HCT116 (cell line): ENCODE measurements around the gene FAM114A1. TPM values are rescaled to one million over a fixed set of nuclear protein-coding genes. Genes with fewer than 3 reads are reported as not detected.

Source experiments
- ATAC-seq: fragments of 200-7000 bp; cut with Tn5 transposase; 2 replicates; pipeline ENCODE4 v1.9.1; 2020; ENCODE audit warnings: mild to moderate bottlenecking, moderate library complexity
- BruUV-seq: library from RNA; stranded (reverse); fragments of 400-500 nt; replicated peaks from 2 replicates; lab custom pipeline; 2021; lab: Mats Ljungman, UMichigan
- CTCF ChIA-PET: fragments of 300-600 bp; sonication (Branson Sonifier 250); formaldehyde crosslinking; loops from one replicate; lab custom pipeline; 2021; ENCODE audit warnings: antibody characterized with exemption; lab: Charles Lee
- POLR2A ChIA-PET: fragments of 300-600, 350-600 bp; sonication (Branson Sonifier 250); formaldehyde crosslinking; loops from one replicate; lab custom pipeline; 2021; ENCODE audit warnings: antibody characterized with exemption; lab: Charles Lee
- RAD21 ChIA-PET, 2 experiments: fragments of 300-600 bp; sonication (Branson Sonifier 250); formaldehyde crosslinking; loops; one replicate each; lab custom pipeline; 2023; ENCODE audit warnings: low total read pairs in 2 of 2; ENCODE audit not compliant: uncharacterized antibody in 2 of 2, unreplicated experiment in 2 of 2, low non-redundant PET in 1 of 2; lab: Charles Lee
- DNase-seq: peaks from one replicate; pipeline ENCODE4 v3.0.0-alpha.2; 2010; ENCODE audit warnings: low read depth, low spot score
- H2AFZ ChIP-seq: fragments of 200-600 bp; shearing (Covaris generic), sonication (generic); 2 replicates; pipeline ENCODE4 v1.6.1; 2017; ENCODE audit warnings: low read depth, mixed run types, mixed read lengths, antibody characterized with exemption, low read length; ENCODE audit not compliant: poor library complexity, severe bottlenecking
- H3K27ac ChIP-seq: 2 replicates; pipeline ENCODE4 v1.5.1; 2012; ENCODE audit warnings: low read depth, low read length
- H3K27me3 ChIP-seq: fragments of 200-600 bp; sonication (generic); 2 replicates; pipeline ENCODE4 v1.6.1; 2016; ENCODE audit warnings: mixed run types, low read length, mixed read lengths; ENCODE audit not compliant: insufficient read depth
- H3K36me3 ChIP-seq, 2 experiments: fragments of 200-500 bp in 1 of 2; fragments of 200-600 bp in 1 of 2; sonication (Bioruptor generic) in 1 of 2; sonication (generic) in 1 of 2; 2 replicates each; pipeline versions ENCODE4 v1.5.1 to v1.6.1; 2014 to 2016; ENCODE audit warnings: low read length in 2 of 2, inconsistent platforms in 1 of 2, mixed read lengths in 1 of 2, mixed run types in 1 of 2; ENCODE audit not compliant: insufficient read depth in 2 of 2, control insufficient read depth in 1 of 2
- H3K4me1 ChIP-seq, 2 experiments: fragments of 200-600 bp in 1 of 2; sonication (generic) in 1 of 2; 2 replicates each; pipeline versions ENCODE4 v1.5.1 to v1.6.1; 2012 to 2017; ENCODE audit warnings: low read length in 2 of 2, inconsistent platforms in 1 of 2, mild to moderate bottlenecking in 1 of 2, mixed read lengths in 1 of 2, mixed run types in 1 of 2, moderate library complexity in 1 of 2; ENCODE audit not compliant: insufficient read depth in 2 of 2, control insufficient read depth in 1 of 2
- H3K4me2 ChIP-seq: fragments of 200-600 bp; sonication (generic); 2 replicates; pipeline ENCODE4 v1.6.1; 2017; ENCODE audit warnings: mixed run types, low read length, mixed read lengths
- H3K4me3 ChIP-seq, 2 experiments: fragments of 200-600 bp in 1 of 2; sonication (generic) in 1 of 2; replicated peaks in 1 of 2; 2 replicates each; pipeline ENCODE4 v1.5.1; 2011 to 2016; ENCODE audit warnings: low read length in 2 of 2, control low read depth in 1 of 2, low read depth in 1 of 2, mild to moderate bottlenecking in 1 of 2, mixed read lengths in 1 of 2, mixed run types in 1 of 2
- H3K79me2 ChIP-seq: fragments of 200-600 bp; sonication (generic); 2 replicates; pipeline ENCODE4 v1.6.1; 2017; ENCODE audit warnings: mild to moderate bottlenecking, mixed run types, low read length, moderate library complexity, mixed read lengths; ENCODE audit not compliant: insufficient read depth
- H3K9ac ChIP-seq: fragments of 200-600 bp; sonication (generic); 2 replicates; pipeline ENCODE4 v1.6.1; 2016; ENCODE audit warnings: low read length, mixed read lengths
- H3K9me2 ChIP-seq: fragments of 200-600 bp; sonication (generic), shearing (Covaris generic); 2 replicates; pipeline ENCODE4 v1.6.1; 2017; ENCODE audit warnings: mixed run types, mild to moderate bottlenecking, moderate library complexity; ENCODE audit not compliant: insufficient read depth
- H3K9me3 ChIP-seq, 2 experiments: fragments of 200-500 bp in 1 of 2; fragments of 200-600 bp in 1 of 2; sonication (Bioruptor generic) in 1 of 2; sonication (generic) in 1 of 2; 2 replicates each; pipeline ENCODE4 v1.6.1; 2014 to 2017; ENCODE audit warnings: low read length in 2 of 2, mixed read lengths in 2 of 2, inconsistent platforms in 1 of 2, low read depth in 1 of 2, mild to moderate bottlenecking in 1 of 2, mixed run types in 1 of 2, moderate library complexity in 1 of 2; ENCODE audit not compliant: control insufficient read depth in 1 of 2, insufficient read depth in 1 of 2
- H4K20me1 ChIP-seq: fragments of 200-600 bp; sonication (generic), shearing (Covaris generic); 2 replicates; pipeline ENCODE4 v1.6.1; 2017; ENCODE audit warnings: mixed run types, mild to moderate bottlenecking, moderate library complexity; ENCODE audit not compliant: insufficient read depth
- ATF3 ChIP-seq: IDR thresholded peaks from 2 replicates; pipeline ENCODE4 v1.6.1; 2012
- CEBPB ChIP-seq: IDR thresholded peaks from 2 replicates; pipeline ENCODE4 v1.6.1; 2012; ENCODE audit warnings: low read depth
- EGR1 ChIP-seq: IDR thresholded peaks from 2 replicates; pipeline ENCODE4 v1.6.1; 2012; ENCODE audit warnings: low read depth
- ELF1 ChIP-seq: IDR thresholded peaks from 2 replicates; pipeline ENCODE4 v1.6.1; 2012; ENCODE audit warnings: low read depth, borderline replicate concordance
- EZH2 ChIP-seq: fragments of 200-600 bp; sonication (generic); IDR thresholded peaks from 2 replicates; pipeline ENCODE4 v1.6.1; 2017; ENCODE audit warnings: antibody characterized with exemption, mixed run types
- EZH2phosphoT487 ChIP-seq: fragments of 200-600 bp; IDR thresholded peaks from 2 replicates; pipeline ENCODE4 v1.6.1; 2018; ENCODE audit warnings: antibody characterized with exemption, borderline replicate concordance
- FOSL1 ChIP-seq: IDR thresholded peaks from 2 replicates; pipeline ENCODE4 v1.6.1; 2012; ENCODE audit warnings: low read depth
- JUND ChIP-seq: IDR thresholded peaks from 2 replicates; pipeline ENCODE4 v1.6.1; 2012
- POLR2A ChIP-seq: IDR thresholded peaks from 2 replicates; pipeline ENCODE4 v1.7.0; 2011; ENCODE audit warnings: borderline replicate concordance; ENCODE audit not compliant: insufficient read depth, insufficient read length; ENCODE audit errors: extremely low read depth
- RAD21 ChIP-seq: IDR thresholded peaks from 2 replicates; pipeline ENCODE4 v1.6.1; 2012; ENCODE audit warnings: low read depth, mild to moderate bottlenecking
- SIN3A ChIP-seq: IDR thresholded peaks from 2 replicates; pipeline ENCODE4 v1.6.1; 2012; ENCODE audit warnings: low read depth
- SRF ChIP-seq: IDR thresholded peaks from 2 replicates; pipeline ENCODE4 v1.6.1; 2012; ENCODE audit warnings: low read depth
- TCF7L2 ChIP-seq: IDR thresholded peaks from 2 replicates; pipeline ENCODE4 v1.7.0; 2011; ENCODE audit warnings: borderline replicate concordance, inconsistent platforms; ENCODE audit not compliant: insufficient read depth, insufficient read length; ENCODE audit errors: extremely low read depth
- YY1 ChIP-seq: IDR thresholded peaks from 2 replicates; pipeline ENCODE4 v1.6.1; 2011; ENCODE audit warnings: low read length, low read depth, moderate library complexity, mild to moderate bottlenecking; ENCODE audit not compliant: insufficient replicate concordance; ENCODE audit errors: extremely low read depth
- ZBTB33 ChIP-seq: IDR thresholded peaks from 2 replicates; pipeline ENCODE4 v1.6.1; 2011; ENCODE audit warnings: mild to moderate bottlenecking, low read length, moderate library complexity; ENCODE audit not compliant: insufficient replicate concordance; ENCODE audit errors: extremely low read depth
- ZFX ChIP-seq: fragments of 450-650 bp; IDR thresholded peaks from 2 replicates; pipeline ENCODE4 v1.6.1; 2017
- ZNF274 ChIP-seq: fragments of 200-500 bp; sonication (Bioruptor generic); IDR thresholded peaks from 2 replicates; pipeline ENCODE4 v1.6.1; 2014; ENCODE audit warnings: mild to moderate bottlenecking, low read depth, low read length, inconsistent platforms
- intact Hi-C: fragments of 100-400 bp; cut with micrococcal nuclease; formaldehyde crosslinking; loops from 2 replicates; pipeline ENCODE4 v1.10.0; 2022
- total RNA-seq: library from RNA; stranded (reverse); gene quantifications from one replicate; pipeline ENCODE4 v1.2.1, GENCODE V29; 2021; ENCODE audit not compliant: unreplicated experiment
- TF ChIP-seq, protein P1 (sequence below): IDR thresholded peaks from 2 replicates; pipeline ENCODE4 v1.6.1; 2012
- TF ChIP-seq, protein P2 (sequence below), 3 experiments: fragments of 200-600 bp in 1 of 3; sonication (generic) in 1 of 3; IDR thresholded peaks in 2 of 3; conservative IDR thresholded peaks in 1 of 3; 2 replicates each; pipeline ENCODE4 v1.5.1; 2012 to 2017; ENCODE audit warnings: low read depth in 2 of 3, low read length in 2 of 3, antibody characterized with exemption in 1 of 3, borderline replicate concordance in 1 of 3, control low read depth in 1 of 3, mild to moderate bottlenecking in 1 of 3, mixed read lengths in 1 of 3, mixed run types in 1 of 3, moderate library complexity in 1 of 3; ENCODE audit not compliant: insufficient read depth in 1 of 3

FAM114A1 gene
- total RNA-seq, 1 experiment from 2014 or later, result 35.6 TPM

- Histone ChIP-seq H3K4me1 (no peaks in the 10 kb centered on the region), H3K4me2 (no peak overlapping the region), H3K9me3 (no peaks in the 10 kb centered on the region), H3K79me2 (no peaks in the 10 kb centered on the region), H3K9ac (no peak overlapping the region), H3K27me3 (no peaks in the 10 kb centered on the region), H3K9me2 (no peaks in the 10 kb centered on the region), H3K4me3 (no peak overlapping the region), H3K27ac (no peak overlapping the region), H2AFZ (no peak overlapping the region), H4K20me1 (no peaks in the 10 kb centered on the region), H3K36me3 (peaks cover 5 to 14% of the 10 kb centered on the region in 2 experiments; a peak in 3 of 4 replicates)
- no peak for ATAC-seq
- RAD21 ChIA-PET, result no interaction called here
- POLR2A ChIA-PET, result no interaction called here
- DNase-seq, result no peak
- BruUV-seq, result no TSS peak
- CTCF ChIA-PET, result interaction anchor here (1.1 kb wide), 1 partner anchor 224 kb away, joined by 3 read pairs; no protein-coding TSS in a partner anchor
- intact Hi-C loops, result no loop called here
- TF ChIP-seq, protein P1, sequence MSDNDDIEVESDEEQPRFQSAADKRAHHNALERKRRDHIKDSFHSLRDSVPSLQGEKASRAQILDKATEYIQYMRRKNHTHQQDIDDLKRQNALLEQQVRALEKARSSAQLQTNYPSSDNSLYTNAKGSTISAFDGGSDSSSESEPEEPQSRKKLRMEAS, result no peak
- TF ChIP-seq SIN3A, result no peak
- no peak for TF ChIP-seq ATF3
- TF ChIP-seq SRF, result no peak
- TF ChIP-seq EGR1, result no peak
- TF ChIP-seq EZH2, result no peak
- TF ChIP-seq ZFX, result no peak
- no peak for TF ChIP-seq FOSL1
Measured at GRCh38 chr4:38911257-38911656, 43.7 kb downstream of the FAM114A1 start.

- Histone ChIP-seq H3K4me1 (no peaks in the 10 kb centered on the region), H3K27ac (no peak overlapping the region), H3K9ac (no peak overlapping the region), H3K4me3 (no peak overlapping the region), H3K4me2 (no peak overlapping the region), H3K27me3 (no peaks in the 10 kb centered on the region), H3K9me3 (no peaks in the 10 kb centered on the region), H3K79me2 (no peaks in the 10 kb centered on the region), H3K36me3 (peaks cover 5 to 9% of the 10 kb centered on the region in 2 experiments; a peak in 2 of 4 replicates), H2AFZ (no peak overlapping the region), H3K9me2 (no peaks in the 10 kb centered on the region), H4K20me1 (no peaks in the 10 kb centered on the region)
- POLR2A ChIA-PET, result no interaction called here
- intact Hi-C loops, result no loop called here
- RAD21 ChIA-PET, result no interaction called here
- CTCF ChIA-PET, result no interaction called here
- no TSS peak for BruUV-seq
- DNase-seq (no peak), ATAC-seq (no peak)
- TF ChIP-seq ELF1, result no peak
- no peak for TF ChIP-seq ZBTB33
- TF ChIP-seq TCF7L2, result no peak
- TF ChIP-seq RAD21, result no peak
- no peak for TF ChIP-seq JUND
- no peak for TF ChIP-seq ZNF274
- TF ChIP-seq YY1, result no peak
- no peak for TF ChIP-seq CEBPB
- TF ChIP-seq, protein P2, sequence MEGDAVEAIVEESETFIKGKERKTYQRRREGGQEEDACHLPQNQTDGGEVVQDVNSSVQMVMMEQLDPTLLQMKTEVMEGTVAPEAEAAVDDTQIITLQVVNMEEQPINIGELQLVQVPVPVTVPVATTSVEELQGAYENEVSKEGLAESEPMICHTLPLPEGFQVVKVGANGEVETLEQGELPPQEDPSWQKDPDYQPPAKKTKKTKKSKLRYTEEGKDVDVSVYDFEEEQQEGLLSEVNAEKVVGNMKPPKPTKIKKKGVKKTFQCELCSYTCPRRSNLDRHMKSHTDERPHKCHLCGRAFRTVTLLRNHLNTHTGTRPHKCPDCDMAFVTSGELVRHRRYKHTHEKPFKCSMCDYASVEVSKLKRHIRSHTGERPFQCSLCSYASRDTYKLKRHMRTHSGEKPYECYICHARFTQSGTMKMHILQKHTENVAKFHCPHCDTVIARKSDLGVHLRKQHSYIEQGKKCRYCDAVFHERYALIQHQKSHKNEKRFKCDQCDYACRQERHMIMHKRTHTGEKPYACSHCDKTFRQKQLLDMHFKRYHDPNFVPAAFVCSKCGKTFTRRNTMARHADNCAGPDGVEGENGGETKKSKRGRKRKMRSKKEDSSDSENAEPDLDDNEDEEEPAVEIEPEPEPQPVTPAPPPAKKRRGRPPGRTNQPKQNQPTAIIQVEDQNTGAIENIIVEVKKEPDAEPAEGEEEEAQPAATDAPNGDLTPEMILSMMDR (IDR thresholded peaks at IDR 0.05 in 2 of 3, conservative IDR thresholded peaks at IDR 0.05 in 1 of 3; ENCODE audit: borderline replicate concordance in 1 of 3, insufficient read depth in 1 of 3, low read depth in 2 of 3, low read length in 2 of 3), result no peak
- no peak for TF ChIP-seq POLR2A
- no peak for TF ChIP-seq EZH2phosphoT487
- no peak for TF ChIP-seq EGR1
- TF ChIP-seq SIN3A, result no peak
Measured at GRCh38 chr4:38914854-38915253, 47.2 kb downstream of the FAM114A1 start.
